ENCODE data around the gene RTL1. TPM values are rescaled to one million over a fixed set of nuclear protein-coding genes. Genes with fewer than 3 reads are reported as not detected.

RTL1 gene
- total RNA-seq, 1 donor from 2014 or later = 1.1 TPM

DNA sequence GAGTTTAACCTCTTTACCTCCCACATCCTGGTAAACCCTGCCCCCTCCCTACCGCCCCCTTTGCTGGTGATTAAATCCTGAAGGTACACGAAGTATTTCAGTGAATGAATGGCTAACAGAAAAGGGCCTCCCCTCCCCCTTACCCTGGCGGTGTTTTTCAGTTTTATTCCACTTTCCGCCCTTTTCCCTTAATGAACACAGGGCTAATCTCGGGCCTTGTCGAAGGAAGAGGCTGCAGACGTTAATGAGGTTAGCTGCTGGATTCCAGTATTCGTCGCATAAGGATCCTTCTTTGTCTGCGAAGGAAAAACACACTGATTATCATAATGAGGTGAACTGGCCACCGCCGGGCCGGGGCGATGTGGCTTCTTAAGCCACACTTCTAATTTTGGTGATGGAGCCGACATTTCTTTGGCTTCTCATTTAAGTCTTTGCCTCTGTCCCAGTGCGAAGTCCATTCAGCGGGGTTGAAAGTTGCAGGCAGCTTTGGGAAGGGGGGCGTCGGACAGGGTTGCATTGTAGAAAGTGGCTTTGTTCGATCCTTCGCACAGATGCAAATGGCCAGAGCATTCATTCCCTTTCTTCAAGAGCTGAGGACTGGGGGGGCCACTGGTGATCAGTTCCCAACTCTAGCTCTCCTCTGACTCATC is 71.1 kb downstream of the RTL1 start:
- DNase-seq (ENCODE audit: low read depth) = no peak
- TF ChIP-seq, protein P1, sequence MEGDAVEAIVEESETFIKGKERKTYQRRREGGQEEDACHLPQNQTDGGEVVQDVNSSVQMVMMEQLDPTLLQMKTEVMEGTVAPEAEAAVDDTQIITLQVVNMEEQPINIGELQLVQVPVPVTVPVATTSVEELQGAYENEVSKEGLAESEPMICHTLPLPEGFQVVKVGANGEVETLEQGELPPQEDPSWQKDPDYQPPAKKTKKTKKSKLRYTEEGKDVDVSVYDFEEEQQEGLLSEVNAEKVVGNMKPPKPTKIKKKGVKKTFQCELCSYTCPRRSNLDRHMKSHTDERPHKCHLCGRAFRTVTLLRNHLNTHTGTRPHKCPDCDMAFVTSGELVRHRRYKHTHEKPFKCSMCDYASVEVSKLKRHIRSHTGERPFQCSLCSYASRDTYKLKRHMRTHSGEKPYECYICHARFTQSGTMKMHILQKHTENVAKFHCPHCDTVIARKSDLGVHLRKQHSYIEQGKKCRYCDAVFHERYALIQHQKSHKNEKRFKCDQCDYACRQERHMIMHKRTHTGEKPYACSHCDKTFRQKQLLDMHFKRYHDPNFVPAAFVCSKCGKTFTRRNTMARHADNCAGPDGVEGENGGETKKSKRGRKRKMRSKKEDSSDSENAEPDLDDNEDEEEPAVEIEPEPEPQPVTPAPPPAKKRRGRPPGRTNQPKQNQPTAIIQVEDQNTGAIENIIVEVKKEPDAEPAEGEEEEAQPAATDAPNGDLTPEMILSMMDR (IDR thresholded peaks at IDR 0.05; ENCODE audit: insufficient read depth, low read length, poor library complexity, severe bottlenecking) = no peak
- H3K4me3 ChIP-seq (ENCODE audit: low read depth, low read length) = no peak overlapping the region
- H3K27me3 ChIP-seq (ENCODE audit: control insufficient read depth, insufficient read depth, low read length) = peaks cover 4% of the 10 kb centered on the region
- H3K36me3 ChIP-seq (ENCODE audit: control insufficient read depth, insufficient read depth, low read length) = no peaks in the 10 kb centered on the region

DNA sequence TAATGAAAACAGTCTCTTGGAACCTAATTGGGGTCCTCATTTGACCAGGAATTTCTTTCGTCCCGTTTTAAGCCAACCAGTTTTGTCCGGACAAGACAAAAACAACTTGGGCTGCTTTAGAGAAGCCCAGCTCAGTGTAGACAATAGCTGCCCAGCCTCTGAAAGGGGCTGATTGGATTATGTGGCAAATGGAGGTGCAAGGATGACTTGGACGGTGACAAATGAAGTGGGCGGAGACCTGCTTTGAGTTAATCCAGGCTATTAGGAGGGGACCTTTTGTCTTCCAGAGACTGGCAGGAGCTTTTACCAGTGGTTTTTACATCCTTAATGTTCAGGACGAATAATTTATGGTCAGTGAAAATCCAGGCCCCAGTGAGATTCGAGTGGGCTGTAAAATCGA is 72.8 kb downstream of the RTL1 start:
- Histone ChIP-seq H3K4me3 (ENCODE audit: low read depth, low read length) (no peak overlapping the region), H3K36me3 (ENCODE audit: control insufficient read depth, insufficient read depth, low read length) (no peaks in the 10 kb centered on the region), H3K27me3 (ENCODE audit: control insufficient read depth, insufficient read depth, low read length) (peaks cover 14% of the 10 kb centered on the region)
- TF ChIP-seq, protein P1 (IDR thresholded peaks at IDR 0.05; ENCODE audit: insufficient read depth, low read length, poor library complexity, severe bottlenecking) = no peak
- no peak for DNase-seq (ENCODE audit: low read depth)

Other genes with a start within 250 kb of the RTL1 start
- gene DLK1, start 176.8 kb downstream of the RTL1 start, total RNA-seq = not detected in 2 replicates
- gene MEG3, start 77.6 kb downstream of the RTL1 start, total RNA-seq = 46.1 and 62.5 TPM in 2 replicates